SK-N-SH (cell line): ENCODE data around the gene SBF2. TPM values are rescaled to one million over a fixed set of nuclear protein-coding genes. Genes with fewer than 3 reads are reported as not detected.
A peak's percentile ranks its signal among the peaks of the same experiment; 100 is the strongest.

Experiments used
- CTCF ChIA-PET: fragments of 300-600, 350-600 bp; formaldehyde crosslinking; extraction: SDS; loops from one replicate; lab custom pipeline; 2021; lab: Yijun Ruan, JAX
- POLR2A ChIA-PET: fragments of 350-600 bp; sonication (Branson Sonifier 250); formaldehyde crosslinking; extraction: SDS; loops from one replicate; lab custom pipeline; 2020; ENCODE audit warnings: antibody characterized with exemption, inconsistent platforms; lab: Yijun Ruan, JAX
- DNase-seq: peaks from one replicate; pipeline ENCODE4 v3.0.0; 2012
- H2AFZ ChIP-seq: fragments of 200-600 bp; sonication (generic); 2 replicates; pipeline ENCODE4 v1.8.1; 2016; ENCODE audit warnings: antibody characterized with exemption, mild to moderate bottlenecking, low read depth
- H3F3A ChIP-seq: fragments of 200-600 bp; sonication (generic); replicated peaks from 2 replicates; pipeline ENCODE3; 2016; ENCODE audit warnings: antibody characterized with exemption, mild to moderate bottlenecking; ENCODE audit not compliant: insufficient read depth
- H3K27ac ChIP-seq, 2 experiments: fragments of 200-500 bp in 1 of 2; fragments of 200-600 bp in 1 of 2; sonication (Bioruptor generic) in 1 of 2; sonication (generic), shearing (Covaris generic) in 1 of 2; 2 replicates each; pipeline versions ENCODE4 v1.5.1 to v1.6.1; 2014 to 2016; ENCODE audit warnings: low read depth in 2 of 2, inconsistent platforms in 1 of 2, low read length in 1 of 2, mild to moderate bottlenecking in 1 of 2, mixed read lengths in 1 of 2
- H3K27me3 ChIP-seq: fragments of 200-600 bp; sonication (generic), shearing (Covaris generic); 2 replicates; pipeline ENCODE4 v1.6.1; 2016; ENCODE audit warnings: mixed run types; ENCODE audit not compliant: insufficient read depth
- H3K36me3 ChIP-seq, 2 experiments: fragments of 200-500 bp in 1 of 2; fragments of 200-600 bp in 1 of 2; sonication (Bioruptor generic) in 1 of 2; sonication (generic) in 1 of 2; replicated peaks in 1 of 2; 2 replicates each; pipeline versions ENCODE3 to v1.5.1; 2014 to 2016; ENCODE audit warnings: low read length in 1 of 2, mild to moderate bottlenecking in 1 of 2; ENCODE audit not compliant: insufficient read depth in 2 of 2, control insufficient read depth in 1 of 2
- H3K4me1 ChIP-seq, 2 experiments: fragments of 200-500 bp in 1 of 2; fragments of 200-600 bp in 1 of 2; sonication (Bioruptor generic) in 1 of 2; sonication (generic), shearing (Covaris generic) in 1 of 2; 2 replicates each; pipeline versions ENCODE4 v1.5.1 to v1.6.1; 2014 to 2016; ENCODE audit warnings: low read depth in 1 of 2, low read length in 1 of 2, mixed run types in 1 of 2; ENCODE audit not compliant: insufficient read depth in 2 of 2, control insufficient read depth in 1 of 2
- H3K4me2 ChIP-seq: fragments of 200-600 bp; sonication (generic), shearing (Covaris generic); 2 replicates; pipeline ENCODE4 v1.6.1; 2017; ENCODE audit warnings: mixed run types
- H3K4me3 ChIP-seq, 2 experiments: fragments of 200-500 bp in 1 of 2; fragments of 200-600 bp in 1 of 2; sonication (Bioruptor generic) in 1 of 2; sonication (generic), shearing (Covaris generic) in 1 of 2; 2 replicates each; pipeline versions ENCODE4 v1.5.1 to v1.8.1; 2014 to 2016; ENCODE audit warnings: low read depth in 2 of 2, inconsistent platforms in 1 of 2, low read length in 1 of 2, mild to moderate bottlenecking in 1 of 2, mixed read lengths in 1 of 2, moderate library complexity in 1 of 2
- H3K79me2 ChIP-seq: fragments of 200-600 bp; sonication (generic); 2 replicates; pipeline ENCODE4 v1.8.1; 2017; ENCODE audit warnings: mild to moderate bottlenecking; ENCODE audit not compliant: insufficient read depth
- H3K9ac ChIP-seq: fragments of 200-600 bp; sonication (generic); 2 replicates; pipeline ENCODE4 v1.6.1; 2017; ENCODE audit warnings: mixed run types
- H3K9me2 ChIP-seq: fragments of 200-600 bp; sonication (generic); 2 replicates; pipeline ENCODE4 v1.6.1; 2017; ENCODE audit warnings: mixed run types
- H3K9me3 ChIP-seq: fragments of 200-600 bp; sonication (generic); 2 replicates; pipeline ENCODE4 v1.6.1; 2017; ENCODE audit warnings: mixed run types, mild to moderate bottlenecking, moderate library complexity
- H4K20me1 ChIP-seq: fragments of 200-600 bp; sonication (generic); 2 replicates; pipeline ENCODE4 v1.6.1; 2017; ENCODE audit warnings: mild to moderate bottlenecking, mixed run types; ENCODE audit not compliant: insufficient read depth
- CTCF ChIP-seq: fragments of 200-600 bp; sonication (generic); IDR thresholded peaks from 2 replicates; pipeline ENCODE4 v1.6.1; 2017; ENCODE audit warnings: antibody characterized with exemption, mild to moderate bottlenecking, moderate library complexity
- ELF1 ChIP-seq: IDR thresholded peaks from 2 replicates; pipeline ENCODE4 v1.4.0; 2012
- EP300 ChIP-seq, 2 experiments: IDR thresholded peaks; 2 replicates each; pipeline versions ENCODE4 v1.4.0 to v1.6.1; 2012; ENCODE audit warnings: borderline replicate concordance in 1 of 2, low read depth in 1 of 2, low read length in 1 of 2
- GABPA ChIP-seq: IDR thresholded peaks from 2 replicates; pipeline ENCODE4 v1.4.0; 2012; ENCODE audit warnings: low read depth, mild to moderate bottlenecking
- IRF3 ChIP-seq: fragments of 150-350 bp; IDR thresholded peaks from 2 replicates; pipeline ENCODE4 v1.6.1; 2016; ENCODE audit warnings: mild to moderate bottlenecking, low read depth, low read length
- MAX ChIP-seq: IDR thresholded peaks from 2 replicates; pipeline ENCODE4 v1.4.0; 2012; ENCODE audit warnings: low read depth
- MEF2A ChIP-seq: IDR thresholded peaks from 2 replicates; pipeline ENCODE4 v1.4.0; 2012; ENCODE audit warnings: low read depth, borderline replicate concordance
- MXI1 ChIP-seq: IDR thresholded peaks from 2 replicates; pipeline ENCODE4 v1.6.1; 2012; ENCODE audit warnings: mild to moderate bottlenecking, low read depth, low read length, improper control_type of control experiment
- NRF1 ChIP-seq: IDR thresholded peaks from 2 replicates; pipeline ENCODE4 v1.6.1; 2012; ENCODE audit warnings: low read depth, mild to moderate bottlenecking, low read length
- POLR2AphosphoS5 ChIP-seq: IDR thresholded peaks from 2 replicates; pipeline ENCODE4 v1.6.1; 2012; ENCODE audit warnings: low read depth, low read length
- RAD21 ChIP-seq: IDR thresholded peaks from 2 replicates; pipeline ENCODE4 v1.6.1; 2012; ENCODE audit warnings: mild to moderate bottlenecking, low read length
- REST ChIP-seq: IDR thresholded peaks from 2 replicates; pipeline ENCODE4 v1.6.1; 2012; ENCODE audit warnings: mild to moderate bottlenecking, low read depth, low read length, moderate library complexity
- RXRA ChIP-seq: IDR thresholded peaks from 2 replicates; pipeline ENCODE4 v1.4.0; 2012; ENCODE audit warnings: low read depth, mild to moderate bottlenecking, borderline replicate concordance
- USF2 ChIP-seq: fragments of 150-350 bp; IDR thresholded peaks from 2 replicates; pipeline ENCODE4 v1.6.1; 2017; ENCODE audit warnings: antibody characterized with exemption, low read length, low read depth, borderline replicate concordance
- YY1 ChIP-seq: IDR thresholded peaks from 2 replicates; pipeline ENCODE4 v1.4.0; 2012; ENCODE audit warnings: low read depth, mild to moderate bottlenecking
- WGBS: methylation state at CpG from one replicate; pipeline ENCODE4 v1.1.6; 2017; ENCODE audit warnings: low lambda C conversion rate; 5-methylcytosine and 5-hydroxymethylcytosine counted together
- polyA plus RNA-seq, 3 experiments: library from polyadenylated mRNA; depleted of rRNA; stranded (reverse); fragments of >200 nt; gene quantifications; 2 replicates each; pipeline ENCODE4 v1.2.3, GENCODE V29; 2012

The SBF2 gene
- polyA plus RNA-seq, 1 of the 3 experiments (the other 2 are of a cell fraction) = 23.0 TPM

GRCh38 chr11:10192036-10192435 is 102.0 kb downstream of the SBF2 start:
- Histone ChIP-seq H4K20me1 (no peaks in the 10 kb centered on the region), H3K4me1 (no peaks in the 10 kb centered on the region), H3K36me3 (peaks cover 13 to 22% of the 10 kb centered on the region in 2 experiments), H3K79me2 (peaks cover 19% of the 10 kb centered on the region), H3K9me2 (no peaks in the 10 kb centered on the region), H3K27me3 (no peaks in the 10 kb centered on the region), H3K27ac (no peak overlapping the region), H3K9ac (no peak overlapping the region), H3K4me3 (no peak overlapping the region), H3F3A (no peaks in the 10 kb centered on the region), H3K9me3 (no peaks in the 10 kb centered on the region), H3K4me2 (no peak overlapping the region), H2AFZ (no peak overlapping the region)
- CTCF ChIA-PET = interaction anchor here (5.0 kb wide), 1 partner anchor 18 kb away, joined by 15 read pairs; no protein-coding TSS in a partner anchor
- DNase-seq = no peak
- 95% methylated on average over 2 of the region's 2 CpGs for WGBS
- TF ChIP-seq RAD21 (no peak), ELF1 (no peak), EP300 (IDR thresholded peaks at IDR 0.05; ENCODE audit: borderline replicate concordance in 1 of 2, low read depth in 1 of 2, low read length in 1 of 2) (no peak), MXI1 (no peak), MEF2A (no peak), USF2 (no peak), IRF3 (no peak), POLR2AphosphoS5 (no peak), GABPA (no peak), MAX (no peak), YY1 (no peak)
- POLR2A ChIA-PET = no interaction called here

- CTCF ChIA-PET = interaction anchor here (0.8 to 1.8 kb wide), 9 partner anchors 13 to 423 kb away, joined by 3 to 7 read pairs (median 4); no protein-coding TSS in a partner anchor
- Histone ChIP-seq H3K36me3 (peaks cover 2 to 3% of the 10 kb centered on the region in 2 experiments), H3K4me2 (no peak overlapping the region), H3F3A (no peaks in the 10 kb centered on the region), H3K27me3 (no peaks in the 10 kb centered on the region), H3K79me2 (peaks cover 2% of the 10 kb centered on the region; the same call in 1 of the 2 replicates), H3K9ac (no peak overlapping the region), H3K4me1 (no peaks in the 10 kb centered on the region), H3K9me3 (no peaks in the 10 kb centered on the region), H3K9me2 (no peaks in the 10 kb centered on the region), H3K4me3 (no peak overlapping the region; a peak in 1 of 4 replicates), H2AFZ (no peak overlapping the region), H3K27ac (no peak overlapping the region), H4K20me1 (no peaks in the 10 kb centered on the region; the same call in 1 of the 2 replicates)
- peak; percentile 21 for DNase-seq
- TF ChIP-seq RAD21 (peak; percentile 39), CTCF (peak; percentile 50), RXRA (no peak), REST (no peak), IRF3 (no peak), NRF1 (no peak)
- POLR2A ChIA-PET = interaction anchor here (0.6 kb wide), 1 partner anchor 123 kb away, joined by 4 read pairs; the partner anchor contains the start of gene ADM
- WGBS = 93% methylated on average over 3 of the region's 3 CpGs
Measured at GRCh38 chr11:10181811-10182210, 112.2 kb downstream of the SBF2 start.
